MM.1S (cell line): ENCODE results near the gene LDLRAD4.

Experiments
- DNase-seq: peaks from one replicate; pipeline ENCODE4 v3.0.0-alpha.2; 2015
- H2AFZ ChIP-seq: fragments of 300-600 bp; sonication (generic); 2 replicates; pipeline ENCODE4 v1.6.0; 2016; ENCODE audit warnings: antibody characterized with exemption, low read length
- H3F3A ChIP-seq: fragments of 300-600 bp; sonication (generic); 2 replicates; pipeline ENCODE4 v1.6.1; 2016; ENCODE audit warnings: mild to moderate bottlenecking, antibody characterized with exemption, low read length, moderate library complexity, mixed read lengths; ENCODE audit not compliant: insufficient read depth
- H3K27ac ChIP-seq: fragments of 300-600 bp; sonication (generic); 2 replicates; pipeline ENCODE4 v1.5.1; 2016; ENCODE audit warnings: mild to moderate bottlenecking, low read length
- H3K27me3 ChIP-seq: fragments of 300-600 bp; sonication (generic); replicated peaks from 2 replicates; pipeline ENCODE4 v1.6.0; 2016; ENCODE audit warnings: low read length; ENCODE audit not compliant: insufficient read depth
- H3K36me3 ChIP-seq: fragments of 300-600 bp; sonication (generic); replicated peaks from 2 replicates; pipeline ENCODE4 v1.6.1; 2016; ENCODE audit warnings: mild to moderate bottlenecking, low read length, mixed read lengths; ENCODE audit not compliant: insufficient read depth
- H3K4me1 ChIP-seq: fragments of 300-600 bp; sonication (generic); 2 replicates; pipeline ENCODE4 v1.6.1; 2016; ENCODE audit warnings: low read length, mixed read lengths
- H3K4me2 ChIP-seq: fragments of 300-600 bp; sonication (generic); 2 replicates; pipeline ENCODE4 v1.6.0; 2016; ENCODE audit warnings: low read depth, low read length
- H3K4me3 ChIP-seq: fragments of 300-600 bp; sonication (generic); 2 replicates; pipeline ENCODE4 v1.5.1; 2016; ENCODE audit warnings: low read length, mixed read lengths
- H3K79me2 ChIP-seq: fragments of 300-600 bp; sonication (generic); 2 replicates; pipeline ENCODE4 v1.6.1; 2016; ENCODE audit warnings: mixed run types, low read length, mixed read lengths
- H3K9ac ChIP-seq: fragments of 300-600 bp; sonication (generic); 2 replicates; pipeline ENCODE4 v1.6.1; 2016; ENCODE audit warnings: low read length, mixed read lengths
- H3K9me2 ChIP-seq: fragments of 300-600 bp; sonication (generic); replicated peaks from 2 replicates; pipeline ENCODE4 v1.6.1; 2016; ENCODE audit warnings: mild to moderate bottlenecking, low read length, mixed read lengths; ENCODE audit not compliant: insufficient read depth
- H3K9me3 ChIP-seq: fragments of 300-600 bp; sonication (generic); replicated peaks from 2 replicates; pipeline ENCODE4 v1.6.1; 2016; ENCODE audit warnings: mild to moderate bottlenecking, low read length, mixed read lengths; ENCODE audit not compliant: insufficient read depth
- H4K20me1 ChIP-seq: fragments of 300-600 bp; sonication (generic); 2 replicates; pipeline ENCODE4 v1.6.1; 2016; ENCODE audit warnings: mild to moderate bottlenecking, low read length, moderate library complexity, mixed read lengths; ENCODE audit not compliant: insufficient read depth
- EZH2 ChIP-seq: fragments of 300-600 bp; sonication (generic); optimal IDR thresholded peaks from 2 replicates; pipeline ENCODE3; 2017; ENCODE audit warnings: low read depth, mild to moderate bottlenecking, antibody characterized with exemption, low read length, mixed read lengths
- EZH2phosphoT487 ChIP-seq: fragments of 300-600 bp; sonication (generic); IDR thresholded peaks from 2 replicates; pipeline ENCODE4 v1.6.1; 2018; ENCODE audit warnings: antibody characterized with exemption, low read length
- TF ChIP-seq, protein P1 (sequence below): fragments of 300-600 bp; sonication (generic); IDR thresholded peaks from 2 replicates; pipeline ENCODE4 v1.5.1; 2016; ENCODE audit warnings: antibody characterized with exemption, low read length, mixed read lengths

The LDLRAD4 gene

DNA sequence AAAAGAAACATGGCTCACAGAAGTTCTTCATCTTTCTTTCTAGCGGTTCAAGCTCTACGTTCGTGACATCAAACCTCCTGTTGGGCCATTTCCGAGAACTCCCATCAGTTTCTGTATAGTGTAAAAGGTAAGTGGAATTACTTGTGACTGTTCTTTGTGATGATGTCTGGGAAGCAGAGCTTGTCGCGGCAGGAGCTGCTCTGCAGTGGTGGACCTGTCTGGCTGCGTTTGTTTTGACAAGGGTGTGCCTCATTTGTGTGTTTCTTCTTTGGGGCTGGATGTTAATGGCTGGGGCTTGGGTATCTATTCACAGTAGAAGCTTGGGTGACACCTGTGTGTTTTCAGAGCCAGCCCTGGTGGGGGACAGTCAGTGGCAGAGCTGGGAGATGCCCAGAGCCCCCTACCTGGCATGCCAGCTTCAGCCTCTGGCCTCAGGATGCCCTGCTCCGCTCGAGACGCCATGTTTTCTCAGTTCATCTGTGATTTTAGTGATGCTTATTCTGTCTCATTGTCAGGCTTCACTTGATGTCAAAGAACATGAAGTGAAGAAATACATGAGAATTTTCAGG is 59.6 kb downstream of the LDLRAD4 start:
- H3K4me3 ChIP-seq, result no peak overlapping the region
- no peaks in the 10 kb centered on the region for H3K9me2 ChIP-seq
- H3K79me2 ChIP-seq, result no peaks in the 10 kb centered on the region
- no peak overlapping the region for H2AFZ ChIP-seq
- no peaks in the 10 kb centered on the region for H3K9me3 ChIP-seq
- no peaks in the 10 kb centered on the region for H3F3A ChIP-seq
- no peaks in the 10 kb centered on the region for H4K20me1 ChIP-seq
- H3K4me2 ChIP-seq, result no peak overlapping the region
- H3K27me3 ChIP-seq, result no peaks in the 10 kb centered on the region
- H3K4me1 ChIP-seq, result no peaks in the 10 kb centered on the region
- H3K9ac ChIP-seq, result no peak overlapping the region
- TF ChIP-seq EZH2 (no peak), EZH2phosphoT487 (no peak)
- TF ChIP-seq, protein P1, sequence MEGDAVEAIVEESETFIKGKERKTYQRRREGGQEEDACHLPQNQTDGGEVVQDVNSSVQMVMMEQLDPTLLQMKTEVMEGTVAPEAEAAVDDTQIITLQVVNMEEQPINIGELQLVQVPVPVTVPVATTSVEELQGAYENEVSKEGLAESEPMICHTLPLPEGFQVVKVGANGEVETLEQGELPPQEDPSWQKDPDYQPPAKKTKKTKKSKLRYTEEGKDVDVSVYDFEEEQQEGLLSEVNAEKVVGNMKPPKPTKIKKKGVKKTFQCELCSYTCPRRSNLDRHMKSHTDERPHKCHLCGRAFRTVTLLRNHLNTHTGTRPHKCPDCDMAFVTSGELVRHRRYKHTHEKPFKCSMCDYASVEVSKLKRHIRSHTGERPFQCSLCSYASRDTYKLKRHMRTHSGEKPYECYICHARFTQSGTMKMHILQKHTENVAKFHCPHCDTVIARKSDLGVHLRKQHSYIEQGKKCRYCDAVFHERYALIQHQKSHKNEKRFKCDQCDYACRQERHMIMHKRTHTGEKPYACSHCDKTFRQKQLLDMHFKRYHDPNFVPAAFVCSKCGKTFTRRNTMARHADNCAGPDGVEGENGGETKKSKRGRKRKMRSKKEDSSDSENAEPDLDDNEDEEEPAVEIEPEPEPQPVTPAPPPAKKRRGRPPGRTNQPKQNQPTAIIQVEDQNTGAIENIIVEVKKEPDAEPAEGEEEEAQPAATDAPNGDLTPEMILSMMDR, result no peak
- H3K27ac ChIP-seq, result no peak overlapping the region
- no peaks in the 10 kb centered on the region for H3K36me3 ChIP-seq
- no peak for DNase-seq

DNA sequence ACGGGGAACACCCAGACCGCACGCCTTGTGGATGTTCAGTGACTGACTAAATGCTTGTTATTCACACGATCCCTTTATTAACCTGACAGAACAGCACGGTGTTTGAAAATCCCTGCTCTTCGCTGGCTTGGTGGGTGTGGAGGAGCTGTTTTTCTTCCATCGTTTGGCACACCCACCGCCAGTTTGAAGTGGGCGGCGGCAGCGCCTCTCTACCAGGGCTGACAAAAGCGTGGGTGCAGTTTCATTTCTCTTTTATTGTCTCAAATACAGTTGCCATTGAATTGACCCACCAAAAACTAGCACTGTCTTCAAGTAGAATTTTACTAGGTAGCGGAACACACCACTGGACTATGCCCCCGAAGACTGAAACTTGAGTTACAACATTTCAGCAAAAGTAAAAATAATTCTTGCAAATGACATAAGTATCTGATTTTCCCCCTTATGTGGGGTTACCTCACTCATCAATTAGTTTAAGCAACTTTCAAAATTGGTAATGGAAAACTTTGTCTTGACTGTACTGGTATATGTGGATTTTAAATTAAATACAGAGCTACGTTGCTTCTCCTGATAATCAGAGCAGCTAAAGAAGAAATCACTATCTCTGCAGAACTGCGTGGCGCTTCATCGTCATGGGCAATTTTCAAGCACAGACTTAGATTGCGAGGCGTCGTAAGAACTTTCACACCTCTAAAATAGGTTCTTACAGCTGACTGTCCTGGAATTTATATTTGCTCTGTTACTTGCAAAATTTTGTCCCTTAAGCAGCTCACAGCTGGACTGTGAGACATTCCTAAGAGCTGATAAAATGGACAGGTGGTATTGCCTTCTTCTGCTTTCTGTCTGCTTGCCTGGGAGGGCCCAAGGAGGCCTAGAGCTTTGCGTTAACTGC is 60.9 kb downstream of the LDLRAD4 start:
- no peaks in the 10 kb centered on the region for H3K27me3 ChIP-seq
- H2AFZ ChIP-seq, result no peak overlapping the region
- no peaks in the 10 kb centered on the region for H3K36me3 ChIP-seq
- DNase-seq, result no peak
- H3K9ac ChIP-seq, result no peak overlapping the region
- H3F3A ChIP-seq, result no peaks in the 10 kb centered on the region
- H3K79me2 ChIP-seq, result no peaks in the 10 kb centered on the region
- H4K20me1 ChIP-seq, result no peaks in the 10 kb centered on the region
- no peaks in the 10 kb centered on the region for H3K9me2 ChIP-seq
- TF ChIP-seq, protein P1, result no peak
- TF ChIP-seq EZH2phosphoT487, result no peak
- no peak for TF ChIP-seq EZH2
- H3K4me2 ChIP-seq, result no peak overlapping the region
- H3K4me1 ChIP-seq, result no peaks in the 10 kb centered on the region
- no peak overlapping the region for H3K4me3 ChIP-seq
- no peak overlapping the region for H3K27ac ChIP-seq
- no peaks in the 10 kb centered on the region for H3K9me3 ChIP-seq

DNA sequence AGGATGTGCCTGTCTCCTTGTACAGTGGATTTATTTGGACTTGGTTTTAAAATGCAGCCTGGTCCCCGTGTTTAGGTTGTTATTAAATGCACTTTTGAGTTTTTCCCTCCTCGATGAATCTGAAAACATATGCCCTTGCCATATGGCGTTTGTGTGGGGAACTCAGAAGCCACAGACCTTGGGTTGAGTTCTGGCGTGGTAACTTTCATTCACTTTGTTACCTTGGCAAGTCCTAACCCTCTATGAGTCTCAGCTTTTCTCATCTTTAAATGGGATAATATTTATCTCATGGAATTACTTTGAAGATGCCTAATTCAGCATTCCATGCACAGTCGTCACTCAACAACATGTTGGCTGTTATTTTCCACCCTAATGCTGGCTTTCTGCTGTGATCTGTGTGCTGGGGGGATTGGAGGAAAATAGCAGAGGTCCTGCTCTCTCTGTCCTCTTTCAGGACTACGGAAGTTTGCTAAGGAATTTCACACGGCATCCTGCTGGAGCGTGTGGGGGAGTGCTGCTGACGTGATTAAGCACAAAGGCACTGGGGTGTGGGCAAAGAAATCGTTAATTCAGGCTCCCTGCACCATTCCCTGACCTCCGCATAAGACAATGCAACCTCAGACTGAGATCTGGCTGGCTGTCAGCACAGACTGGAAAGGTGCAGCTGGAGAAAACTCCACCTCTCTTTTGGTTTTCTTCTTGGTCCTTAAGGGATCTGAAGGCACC is 61.7 kb downstream of the LDLRAD4 start:
- H3K9ac ChIP-seq, result no peak overlapping the region
- H3K79me2 ChIP-seq, result no peaks in the 10 kb centered on the region
- H3K4me1 ChIP-seq, result no peaks in the 10 kb centered on the region
- no peak overlapping the region for H3K4me2 ChIP-seq
- no peaks in the 10 kb centered on the region for H3F3A ChIP-seq
- no peak overlapping the region for H3K4me3 ChIP-seq
- no peak for DNase-seq
- no peaks in the 10 kb centered on the region for H4K20me1 ChIP-seq
- TF ChIP-seq EZH2phosphoT487, result no peak
- no peak for TF ChIP-seq EZH2
- TF ChIP-seq, protein P1, result no peak
- no peaks in the 10 kb centered on the region for H3K9me3 ChIP-seq
- no peak overlapping the region for H2AFZ ChIP-seq
- no peaks in the 10 kb centered on the region for H3K36me3 ChIP-seq
- no peak overlapping the region for H3K27ac ChIP-seq
- H3K9me2 ChIP-seq, result no peaks in the 10 kb centered on the region
- no peaks in the 10 kb centered on the region for H3K27me3 ChIP-seq
